Ecto neural progenitor cell (in vitro differentiated cells): Measurements from ENCODE around the gene CCSER1.
"Not testable (repeated sequence)": the region's sequence is repeated elsewhere in the genome, so short reads cannot be mapped to it uniquely, and the experiment has no call there.

Source experiments
- DNase-seq: peaks from one replicate; pipeline ENCODE4 v3.0.0-alpha.2; 2018; ENCODE audit warnings: low spot score

The CCSER1 gene

GRCh38 chr4:90299373-90299772, 172.2 kb downstream of the CCSER1 start:
- DNase-seq = no peak

GRCh38 chr4:90306810-90307209, 179.6 kb downstream of the CCSER1 start:
- no peak for DNase-seq

- DNase-seq = not testable (repeated sequence)
Observed at GRCh38 chr4:90317140-90317539, 189.9 kb downstream of the CCSER1 start.

- DNase-seq = no peak
Observed at GRCh38 chr4:90317785-90318184, 190.6 kb downstream of the CCSER1 start.

- no peak for DNase-seq
Observed at GRCh38 chr4:90318193-90318592, 191.0 kb downstream of the CCSER1 start.

- peak; percentile 58 for DNase-seq
Observed at GRCh38 chr4:90328558-90328957, 201.4 kb downstream of the CCSER1 start.

GRCh38 chr4:90330546-90330945, 203.4 kb downstream of the CCSER1 start:
- DNase-seq = no peak

- no peak for DNase-seq
Observed at GRCh38 chr4:90345549-90346215, 218.5 kb downstream of the CCSER1 start.

- DNase-seq = no peak
Observed at GRCh38 chr4:90349636-90350035, 222.4 kb downstream of the CCSER1 start.

GRCh38 chr4:90357117-90357710, 230.0 kb downstream of the CCSER1 start:
- DNase-seq = no peak

- no peak for DNase-seq
Observed at GRCh38 chr4:90375081-90375480, 247.9 kb downstream of the CCSER1 start.

- DNase-seq = no peak
Observed at GRCh38 chr4:90393215-90393614, 266.0 kb downstream of the CCSER1 start.

GRCh38 chr4:90403781-90404180, 276.6 kb downstream of the CCSER1 start:
- no peak for DNase-seq

GRCh38 chr4:90407897-90408296, 280.7 kb downstream of the CCSER1 start:
- DNase-seq = not testable (repeated sequence)

- DNase-seq = not testable (repeated sequence)
Observed at GRCh38 chr4:90412786-90413185, 285.6 kb downstream of the CCSER1 start.

- DNase-seq = no peak
Observed at GRCh38 chr4:90415116-90415515, 287.9 kb downstream of the CCSER1 start.

GRCh38 chr4:90419124-90419711, 292.0 kb downstream of the CCSER1 start:
- DNase-seq = no peak

- DNase-seq = no peak
Observed at GRCh38 chr4:90421161-90421560, 294.0 kb downstream of the CCSER1 start.

GRCh38 chr4:90425893-90426292, 298.7 kb downstream of the CCSER1 start:
- DNase-seq = no peak

GRCh38 chr4:90438522-90438921, 311.3 kb downstream of the CCSER1 start:
- no peak for DNase-seq

GRCh38 chr4:90441770-90442169, 314.6 kb downstream of the CCSER1 start:
- DNase-seq = no peak

- DNase-seq = no peak
Observed at GRCh38 chr4:90442619-90443018, 315.4 kb downstream of the CCSER1 start.

- no peak for DNase-seq
Observed at GRCh38 chr4:90443231-90443630, 316.0 kb downstream of the CCSER1 start.

- no peak for DNase-seq
Observed at GRCh38 chr4:90444904-90445303, 317.7 kb downstream of the CCSER1 start.
